ENCODE data around the gene PHF2.

Gene PHF2

DNA sequence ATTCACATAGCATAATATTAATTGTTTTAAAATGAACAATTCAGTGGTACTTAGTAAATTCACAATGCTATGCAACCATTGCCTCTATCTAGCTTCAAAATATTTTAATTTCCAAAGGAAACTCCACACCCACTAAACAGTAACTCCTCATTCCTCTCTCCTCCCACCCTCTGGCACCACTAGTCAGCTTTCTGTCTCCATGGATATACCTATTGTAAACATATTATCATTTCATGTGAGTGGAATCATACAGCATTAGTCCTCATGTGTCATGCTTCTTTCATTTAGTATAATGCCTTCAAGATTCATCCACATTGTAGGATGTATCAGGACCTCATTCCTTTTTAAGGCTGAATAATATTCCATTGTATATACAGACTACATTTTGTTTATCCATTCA, 48.6 kb downstream of the PHF2 start:
- TF ChIP-seq, protein P1, sequence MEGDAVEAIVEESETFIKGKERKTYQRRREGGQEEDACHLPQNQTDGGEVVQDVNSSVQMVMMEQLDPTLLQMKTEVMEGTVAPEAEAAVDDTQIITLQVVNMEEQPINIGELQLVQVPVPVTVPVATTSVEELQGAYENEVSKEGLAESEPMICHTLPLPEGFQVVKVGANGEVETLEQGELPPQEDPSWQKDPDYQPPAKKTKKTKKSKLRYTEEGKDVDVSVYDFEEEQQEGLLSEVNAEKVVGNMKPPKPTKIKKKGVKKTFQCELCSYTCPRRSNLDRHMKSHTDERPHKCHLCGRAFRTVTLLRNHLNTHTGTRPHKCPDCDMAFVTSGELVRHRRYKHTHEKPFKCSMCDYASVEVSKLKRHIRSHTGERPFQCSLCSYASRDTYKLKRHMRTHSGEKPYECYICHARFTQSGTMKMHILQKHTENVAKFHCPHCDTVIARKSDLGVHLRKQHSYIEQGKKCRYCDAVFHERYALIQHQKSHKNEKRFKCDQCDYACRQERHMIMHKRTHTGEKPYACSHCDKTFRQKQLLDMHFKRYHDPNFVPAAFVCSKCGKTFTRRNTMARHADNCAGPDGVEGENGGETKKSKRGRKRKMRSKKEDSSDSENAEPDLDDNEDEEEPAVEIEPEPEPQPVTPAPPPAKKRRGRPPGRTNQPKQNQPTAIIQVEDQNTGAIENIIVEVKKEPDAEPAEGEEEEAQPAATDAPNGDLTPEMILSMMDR (IDR thresholded peaks at IDR 0.05; ENCODE audit: extremely low read depth, insufficient read depth, missing control alignments) = no peak
- DNase-seq (ENCODE audit: low spot score) = no peak
- in situ Hi-C loops (cut with MboI; ENCODE audit: low pct_unique_long_range_greater_than_20kb, low sequenced_read_pairs, unreplicated experiment) = no loop called here

DNA sequence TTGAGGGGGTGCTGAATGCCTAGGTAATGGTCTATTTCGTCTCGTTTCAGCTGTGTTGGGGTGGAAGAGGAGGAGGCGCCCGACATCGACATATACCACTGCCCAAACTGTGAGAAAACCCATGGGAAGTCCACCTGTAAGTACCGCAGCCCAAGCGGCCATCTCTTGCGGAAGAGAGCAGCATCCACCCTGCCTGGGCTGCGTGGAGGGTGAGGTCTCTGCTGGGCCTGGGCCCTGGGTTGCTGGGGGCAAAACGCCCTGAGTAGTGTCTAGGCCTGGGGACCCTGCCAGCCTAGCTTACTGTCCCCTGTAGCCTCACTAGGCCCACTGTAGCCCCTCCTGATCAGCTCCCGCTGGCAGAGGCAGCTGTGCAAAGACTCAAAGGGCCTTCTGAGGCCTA, 53.5 kb downstream of the PHF2 start:
- no peak for DNase-seq (ENCODE audit: low spot score)
- in situ Hi-C loops (cut with MboI; ENCODE audit: low pct_unique_long_range_greater_than_20kb, low sequenced_read_pairs, unreplicated experiment) = no loop called here
- TF ChIP-seq, protein P1 (IDR thresholded peaks at IDR 0.05; ENCODE audit: extremely low read depth, insufficient read depth, missing control alignments) = no peak

DNA sequence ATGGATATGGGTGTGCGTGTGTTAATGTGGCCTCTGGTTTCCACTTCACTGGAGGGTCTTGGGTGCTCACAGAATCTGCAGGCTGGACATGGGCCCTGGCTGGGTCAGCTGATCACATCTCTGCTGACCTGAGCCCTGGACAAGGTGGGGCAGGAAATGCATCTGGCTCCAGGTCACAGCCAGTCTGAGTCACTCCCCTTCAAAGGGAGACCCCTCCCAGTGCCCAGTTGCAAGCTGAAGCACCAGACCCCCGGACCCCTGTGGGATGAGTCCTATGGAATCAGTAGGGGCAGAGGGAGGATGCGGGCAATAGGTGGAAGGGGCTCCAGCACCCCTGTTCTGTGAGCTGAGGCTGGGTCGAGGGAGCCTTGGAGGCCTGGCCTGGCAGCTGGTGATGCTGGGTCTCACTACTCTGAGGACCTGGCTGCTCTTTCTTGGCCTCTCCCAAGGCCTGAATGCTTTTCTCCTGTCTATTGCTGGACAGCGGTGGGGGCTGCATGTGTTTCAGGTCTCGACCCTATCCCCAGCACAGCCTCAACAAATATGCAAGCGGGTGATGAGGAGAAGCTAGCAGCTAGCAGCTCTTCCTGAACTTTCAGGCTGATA, 54.5 kb downstream of the PHF2 start:
- no peak for DNase-seq (ENCODE audit: low spot score)
- in situ Hi-C loops (cut with MboI; ENCODE audit: low pct_unique_long_range_greater_than_20kb, low sequenced_read_pairs, unreplicated experiment) = no loop called here
- TF ChIP-seq, protein P1 (IDR thresholded peaks at IDR 0.05; ENCODE audit: extremely low read depth, insufficient read depth, missing control alignments) = no peak

DNA sequence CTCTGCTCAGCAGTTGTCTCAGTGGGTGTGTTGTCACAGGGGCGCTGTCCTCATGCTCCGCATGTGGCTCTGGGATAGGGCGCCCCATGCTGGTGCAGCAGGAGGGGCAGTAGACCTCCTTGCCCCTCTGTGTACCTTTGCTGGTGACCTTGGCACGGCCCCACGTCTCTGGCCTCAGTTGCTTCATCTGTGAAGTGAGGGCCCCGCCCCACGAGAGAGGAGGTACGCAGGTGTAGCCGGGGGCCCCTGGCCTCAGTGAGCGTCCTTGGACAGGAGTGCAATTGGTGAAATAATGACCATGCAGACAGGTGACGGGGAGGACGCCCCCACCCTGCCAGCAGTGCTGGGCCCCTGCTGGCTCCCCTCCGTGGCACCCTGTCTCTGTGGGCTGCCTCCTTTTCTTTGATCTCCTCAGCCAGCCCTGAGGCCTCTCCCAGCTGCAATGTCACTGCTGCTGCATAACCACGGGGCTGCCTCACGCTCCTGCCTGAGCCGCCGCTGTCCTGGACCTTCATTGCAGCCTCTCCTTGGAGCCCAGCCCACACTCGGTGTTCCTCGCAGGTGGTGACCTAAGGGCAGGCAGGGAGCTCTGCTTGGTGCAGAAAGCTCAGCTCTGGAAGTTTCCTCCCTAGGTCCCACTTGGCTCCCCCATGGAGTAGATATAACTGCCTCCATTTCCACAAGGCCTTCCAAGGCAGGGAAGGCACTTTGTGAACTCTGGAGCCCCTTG, 57.3 kb downstream of the PHF2 start:
- TF ChIP-seq, protein P1 (IDR thresholded peaks at IDR 0.05; ENCODE audit: extremely low read depth, insufficient read depth, missing control alignments) = no peak
- in situ Hi-C loops (cut with MboI; ENCODE audit: low pct_unique_long_range_greater_than_20kb, low sequenced_read_pairs, unreplicated experiment) = no loop called here

DNA sequence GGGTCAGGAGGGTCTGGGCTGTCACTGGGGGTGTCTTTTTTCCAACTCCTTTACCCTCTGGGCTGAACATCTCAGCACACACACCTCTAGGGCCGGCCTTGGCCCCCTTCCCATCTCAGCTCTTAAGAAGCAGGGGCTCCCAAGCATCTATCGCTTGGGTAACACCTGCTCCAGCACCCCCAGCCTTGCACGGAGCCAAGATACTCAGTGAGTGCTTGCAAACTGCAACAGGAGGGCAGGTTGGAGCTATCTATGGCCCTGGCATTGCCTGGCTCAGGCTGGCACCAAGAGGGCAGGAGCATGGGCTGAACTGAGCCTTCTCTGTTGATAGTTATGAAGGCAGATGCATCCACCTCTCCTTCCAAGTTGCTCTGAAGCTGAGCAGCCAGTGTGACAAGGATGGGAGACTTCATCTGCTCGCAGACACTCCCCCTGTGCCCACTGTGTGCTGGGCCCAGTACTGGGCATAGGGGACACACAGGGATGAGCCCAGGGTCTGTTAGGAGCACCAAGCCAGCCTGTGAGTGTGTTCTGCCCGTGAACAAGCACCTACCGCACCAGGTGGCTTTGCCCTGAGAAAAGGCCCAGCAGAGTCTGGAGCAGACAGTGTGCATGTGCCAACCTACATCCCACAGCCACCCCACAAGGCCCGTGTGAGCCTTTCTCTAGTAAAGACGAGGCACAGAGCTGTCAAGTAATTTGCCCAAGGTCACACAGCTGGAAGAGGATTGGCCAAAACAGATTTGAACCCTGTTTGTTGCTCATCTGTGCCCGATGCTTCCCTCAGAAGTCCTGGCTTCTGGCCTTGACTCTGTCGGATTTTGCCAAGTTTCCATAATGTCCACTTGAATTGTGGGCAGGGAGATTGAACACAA, 58.2 kb downstream of the PHF2 start:
- TF ChIP-seq, protein P1 (IDR thresholded peaks at IDR 0.05; ENCODE audit: extremely low read depth, insufficient read depth, missing control alignments) = no peak
- no peak for DNase-seq (ENCODE audit: low spot score)
- in situ Hi-C loops (cut with MboI; ENCODE audit: low pct_unique_long_range_greater_than_20kb, low sequenced_read_pairs, unreplicated experiment) = no loop called here

More for the DNA sequence above, 57.3 kb downstream of the PHF2 start:
- DNase-seq (ENCODE audit: low spot score) = no peak
